GF-D8 (cell line): ENCODE measurements around the gene TFF1.

Experiments used
- DNase-seq: peaks from one replicate; lab custom pipeline; 2025; lab: John Stamatoyannopoulos, UW

TFF1 gene

DNA sequence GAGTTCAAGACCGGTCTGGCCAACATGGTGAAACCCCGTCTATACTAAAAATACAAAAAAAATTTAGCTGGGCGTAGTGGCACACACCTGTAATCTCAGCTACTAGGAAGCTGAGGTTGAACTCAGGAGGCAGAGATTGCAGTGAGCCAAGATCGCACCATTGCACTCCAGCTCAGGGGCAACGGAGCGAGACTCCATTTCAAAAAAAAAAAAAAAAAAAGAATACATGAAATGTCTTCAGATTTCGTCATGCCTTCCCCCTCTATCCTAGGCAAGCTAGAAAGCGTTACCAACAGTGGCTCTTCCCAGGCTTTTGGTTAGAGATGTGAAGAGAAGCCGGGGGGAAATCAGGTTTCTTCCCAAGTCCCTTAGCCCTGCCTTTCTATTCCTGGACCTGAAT is 3.6 kb downstream of the TFF1 start:
- DNase-seq, result no peak

DNA sequence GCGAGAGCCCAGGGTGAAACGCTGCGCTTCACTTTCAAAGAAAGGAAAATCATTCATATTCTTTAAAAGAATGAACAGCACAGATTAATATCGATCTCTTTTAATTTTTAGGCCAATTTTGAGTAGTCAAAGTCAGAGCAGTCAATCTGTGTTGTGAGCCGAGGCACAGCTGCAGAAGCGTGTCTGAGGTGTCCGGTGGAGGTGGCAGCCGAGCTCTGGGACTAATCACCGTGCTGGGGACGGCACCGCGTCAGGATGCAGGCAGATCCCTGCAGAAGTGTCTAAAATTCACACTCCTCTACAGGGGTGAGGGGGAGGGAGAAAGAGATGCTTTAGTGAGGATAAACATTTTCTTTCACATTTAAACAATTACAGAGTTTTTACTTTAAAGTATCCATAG is 4.1 kb downstream of the TFF1 start:
- no peak for DNase-seq

DNA sequence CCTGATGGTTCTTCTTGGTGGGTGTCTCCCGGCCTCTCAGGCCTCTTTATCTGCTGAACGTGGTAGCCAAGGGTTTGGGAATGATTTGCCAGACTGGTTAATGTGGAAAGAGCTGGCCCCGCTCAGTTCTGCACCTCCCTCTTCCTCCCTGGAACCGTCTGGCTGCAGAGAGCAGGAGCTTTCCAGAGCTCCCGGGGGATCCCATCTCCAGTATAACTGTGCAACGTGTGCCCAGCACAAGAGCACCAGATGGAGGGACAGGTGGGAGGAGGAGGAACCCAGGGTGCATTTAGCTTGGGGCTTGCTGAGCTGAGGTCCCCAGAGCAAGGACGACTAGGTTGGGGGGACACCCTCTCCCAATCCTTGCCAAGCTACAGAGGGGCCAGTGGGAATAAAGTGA is 5.0 kb downstream of the TFF1 start:
- DNase-seq, result no peak

DNA sequence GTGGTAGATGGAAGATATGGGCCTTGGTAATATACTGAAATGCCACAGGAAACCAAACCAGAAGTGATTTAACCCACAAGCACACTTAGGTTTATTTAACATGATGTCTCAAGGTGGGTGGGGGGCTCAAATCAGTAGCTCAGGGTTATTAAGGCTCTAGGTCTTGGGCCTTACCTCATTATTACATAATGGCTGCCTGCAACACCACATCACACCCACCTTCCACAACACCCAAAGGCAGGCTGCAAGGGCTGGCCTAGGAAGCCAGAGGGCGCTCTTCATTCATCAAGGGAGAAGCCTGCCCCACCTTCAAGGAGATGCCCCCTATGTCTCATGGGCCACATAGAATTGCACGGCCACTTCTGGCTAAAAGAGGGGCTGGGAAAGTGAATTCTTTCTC is 6.0 kb downstream of the TFF1 start:
- no peak for DNase-seq

DNA sequence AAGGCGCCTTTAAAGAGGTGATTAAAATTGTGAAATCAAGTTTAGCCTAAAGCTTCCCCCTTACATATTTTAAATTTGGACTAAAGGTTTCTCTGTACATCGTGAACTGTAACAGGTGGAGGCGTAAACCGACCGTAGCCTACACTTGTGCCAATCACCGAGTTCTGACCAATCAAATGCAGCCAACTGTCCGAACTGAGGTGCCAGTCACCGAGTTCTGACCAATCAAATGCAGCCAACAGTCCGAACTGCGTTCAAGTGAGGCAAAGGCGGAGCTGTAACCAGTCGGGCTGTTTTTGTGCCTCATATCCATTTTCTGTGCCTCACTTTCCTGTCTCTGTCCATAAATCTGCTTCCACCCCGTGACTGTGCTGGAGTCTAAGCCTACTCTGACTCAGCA is 7.4 kb downstream of the TFF1 start:
- DNase-seq, result no peak

DNA sequence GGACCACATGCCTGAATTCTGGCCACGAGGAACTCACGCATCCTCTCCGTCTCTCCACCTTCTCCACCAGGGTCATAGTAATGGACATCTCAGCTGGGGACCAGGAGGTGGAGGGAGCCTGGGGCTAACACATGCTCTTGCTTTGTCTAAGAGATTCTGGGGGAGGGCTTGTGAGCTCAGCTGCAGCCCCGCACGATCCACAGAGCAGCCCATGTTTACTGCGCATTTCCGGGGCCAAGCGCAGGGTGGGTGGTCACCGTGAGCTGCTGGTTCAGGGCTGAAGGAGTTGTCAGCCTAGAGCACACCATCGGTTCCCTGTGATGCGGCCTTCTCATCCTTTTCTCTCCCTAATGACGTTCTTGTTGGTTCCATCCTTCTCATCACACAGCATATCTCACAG is 8.1 kb downstream of the TFF1 start:
- DNase-seq, result no peak

DNA sequence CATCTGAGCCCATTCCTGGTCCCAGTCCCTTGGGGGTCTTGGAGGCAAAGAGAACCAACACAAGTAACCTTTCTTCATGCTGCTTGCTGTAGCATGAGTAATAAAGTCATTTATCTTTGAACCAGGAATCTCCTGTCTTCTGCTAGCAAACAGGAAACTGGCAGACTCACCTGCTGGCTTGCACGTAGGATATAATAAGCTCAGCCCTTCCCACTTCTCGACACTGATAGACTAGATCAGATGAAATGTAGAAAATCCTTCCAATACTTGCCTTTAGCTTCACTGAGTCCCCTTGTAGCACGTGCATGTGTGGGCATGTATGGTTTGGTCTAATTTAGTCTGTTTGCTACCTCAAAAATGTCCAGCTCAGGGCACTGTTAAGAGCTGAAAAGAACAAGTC is 9.0 kb downstream of the TFF1 start:
- DNase-seq, result no peak

DNA sequence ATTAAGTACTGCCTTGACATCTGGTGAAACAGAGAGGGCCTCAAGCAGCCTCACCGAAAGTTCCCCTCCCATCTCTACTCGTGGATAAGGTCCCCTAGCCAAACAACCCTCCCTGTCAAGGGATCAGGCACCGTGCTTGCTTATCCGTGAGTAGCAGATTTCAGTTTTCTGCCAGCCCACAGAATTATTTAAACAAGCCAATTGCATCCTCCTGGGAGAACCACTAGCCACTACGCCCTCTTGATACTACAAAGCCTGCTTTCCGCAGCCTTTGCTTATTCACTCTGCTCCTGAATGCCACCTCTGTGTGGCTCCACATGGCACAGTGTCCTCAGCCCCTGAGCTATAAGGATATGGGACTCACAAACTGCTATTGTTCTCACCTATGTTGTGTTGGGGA is 9.7 kb downstream of the TFF1 start:
- DNase-seq, result no peak

DNA sequence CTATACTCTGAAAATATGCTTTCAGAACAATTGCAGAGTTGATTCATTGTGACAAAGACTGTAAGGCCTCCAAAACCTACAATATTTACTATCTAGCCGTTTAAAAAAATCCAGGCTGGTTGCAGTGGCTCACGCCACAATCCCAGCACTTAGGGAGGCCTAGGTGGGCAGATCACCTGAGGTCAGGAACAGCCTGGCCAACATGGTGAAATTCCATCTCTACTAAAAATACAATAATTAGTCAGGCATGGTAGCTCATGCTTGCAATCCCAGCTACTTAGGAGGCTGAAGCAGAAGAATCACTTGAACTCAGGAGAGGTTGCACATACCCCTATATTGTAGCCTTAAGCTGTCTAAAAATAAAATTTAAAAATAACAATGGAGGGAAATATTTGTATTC is 10.3 kb downstream of the TFF1 start:
- no peak for DNase-seq

DNA sequence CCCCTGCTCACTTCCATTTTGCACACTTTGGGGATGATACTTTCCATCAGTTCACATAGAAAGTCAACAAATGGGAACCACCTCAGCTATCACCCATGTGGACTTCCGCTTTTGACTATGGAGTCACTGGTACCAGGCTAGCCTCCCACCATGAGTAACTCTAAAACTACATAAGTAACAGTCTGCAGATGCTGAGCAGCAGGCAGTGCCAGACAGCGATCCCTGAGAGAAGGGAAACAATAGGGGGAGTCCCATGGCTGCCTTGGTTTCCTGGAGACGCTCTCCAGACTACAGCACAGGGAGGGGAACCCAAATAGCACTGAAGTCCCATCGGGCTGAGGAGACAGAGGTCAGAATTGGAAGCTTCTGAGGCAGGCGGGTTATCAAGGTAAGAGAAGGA is 12.7 kb downstream of the TFF1 start:
- DNase-seq, result no peak

DNA sequence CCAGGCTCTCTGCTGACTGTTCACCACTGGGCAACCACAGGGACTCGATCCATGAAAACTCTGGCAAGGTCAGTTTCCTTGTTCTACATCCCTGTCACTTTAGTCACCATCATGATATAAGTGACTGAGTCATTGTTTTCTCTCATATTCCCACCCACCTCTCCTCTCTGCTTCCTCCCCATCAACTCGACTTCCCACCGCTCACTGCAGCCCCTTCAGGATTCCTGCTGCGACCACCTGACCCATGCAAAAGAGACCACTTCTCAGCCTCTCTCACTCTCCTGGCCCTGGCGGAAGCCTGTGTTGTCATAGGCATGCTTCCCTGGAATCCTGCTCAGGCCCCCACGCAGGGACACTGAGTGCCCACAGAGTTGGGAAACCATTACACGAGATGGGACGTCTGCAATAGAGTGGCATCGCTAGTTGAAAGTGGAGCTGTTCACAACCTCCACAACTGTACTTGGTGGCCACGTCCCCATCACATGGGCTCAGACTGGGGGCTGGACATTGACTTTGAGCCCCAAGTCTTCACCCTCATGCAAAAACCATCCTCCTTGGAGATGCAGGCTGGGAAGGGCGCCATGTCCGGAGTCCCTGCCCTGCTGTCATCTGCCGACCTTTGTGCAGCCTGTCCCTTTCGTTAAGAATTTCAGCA is 13.8 kb downstream of the TFF1 start:
- no peak for DNase-seq

DNA sequence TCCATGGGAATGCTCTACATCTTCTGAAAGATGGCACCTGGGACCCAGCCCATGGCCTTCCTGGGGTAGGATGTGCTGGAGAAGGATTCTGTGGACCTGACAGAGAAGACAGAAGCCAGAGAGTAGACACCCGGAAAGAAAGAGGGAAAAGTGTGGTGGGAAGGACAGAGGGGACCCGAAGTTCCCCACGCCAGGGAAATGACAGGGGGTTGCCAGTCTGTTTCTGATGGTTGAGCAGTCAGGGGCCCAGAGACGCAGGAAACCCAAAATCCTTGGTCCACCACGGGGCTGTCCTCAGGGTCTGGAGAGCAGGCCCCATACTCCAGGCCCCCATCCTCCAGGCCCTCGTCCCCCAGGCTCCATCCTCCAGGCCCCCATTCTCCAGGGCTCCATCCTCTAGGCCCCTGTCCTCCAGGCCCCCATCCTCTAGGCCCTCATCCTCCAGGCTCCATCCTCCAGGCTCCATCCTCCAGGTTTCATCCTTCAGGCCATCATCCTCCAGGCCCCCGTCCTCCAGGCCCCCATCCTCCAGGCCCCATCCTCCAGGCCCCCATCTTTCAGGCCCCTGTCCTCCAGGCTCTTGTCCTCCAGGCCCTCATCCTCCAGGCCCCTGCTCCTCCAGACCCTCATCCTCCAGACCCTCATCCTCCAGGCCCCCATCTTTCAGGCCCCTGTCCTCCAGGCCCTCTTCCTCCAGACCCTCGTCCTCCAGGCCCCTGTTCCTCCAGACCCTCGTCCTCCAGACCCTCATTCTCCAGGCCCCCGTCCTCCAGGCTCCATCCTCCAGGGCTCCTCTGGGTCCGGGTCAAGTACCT is 14.5 kb downstream of the TFF1 start:
- no peak for DNase-seq

DNA sequence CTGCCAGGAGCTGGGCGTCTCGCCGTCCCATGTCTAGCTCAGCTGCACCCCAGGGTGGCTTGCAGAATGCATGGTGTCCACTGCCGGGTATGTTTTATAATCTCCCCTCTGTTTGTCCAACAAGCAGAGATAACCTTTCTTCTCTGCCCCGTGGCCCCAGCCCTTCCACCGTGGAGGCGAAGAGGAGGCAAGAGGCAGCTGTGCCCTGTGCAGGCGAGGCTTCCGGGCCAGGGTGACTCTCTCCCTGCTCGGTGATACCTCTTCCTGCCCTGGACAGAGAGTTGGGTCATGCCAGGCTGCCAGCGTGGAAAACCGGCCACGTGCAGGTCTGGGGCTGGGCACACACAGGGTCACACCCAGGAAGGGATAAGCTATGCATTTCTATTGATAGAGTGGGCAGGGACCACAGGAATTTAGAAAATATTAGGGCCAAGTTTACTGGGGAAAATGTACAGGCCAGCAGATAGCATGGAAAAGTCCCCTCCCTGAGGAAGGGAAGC is 15.4 kb downstream of the TFF1 start, which contains the start of gene TFF2:
Gene TFF2 (minus strand): TSS at position 68 of the 500 bp plus-strand sequence. CDS start 37 bp downstream, at position 31.
- DNase-seq, result no peak

DNA sequence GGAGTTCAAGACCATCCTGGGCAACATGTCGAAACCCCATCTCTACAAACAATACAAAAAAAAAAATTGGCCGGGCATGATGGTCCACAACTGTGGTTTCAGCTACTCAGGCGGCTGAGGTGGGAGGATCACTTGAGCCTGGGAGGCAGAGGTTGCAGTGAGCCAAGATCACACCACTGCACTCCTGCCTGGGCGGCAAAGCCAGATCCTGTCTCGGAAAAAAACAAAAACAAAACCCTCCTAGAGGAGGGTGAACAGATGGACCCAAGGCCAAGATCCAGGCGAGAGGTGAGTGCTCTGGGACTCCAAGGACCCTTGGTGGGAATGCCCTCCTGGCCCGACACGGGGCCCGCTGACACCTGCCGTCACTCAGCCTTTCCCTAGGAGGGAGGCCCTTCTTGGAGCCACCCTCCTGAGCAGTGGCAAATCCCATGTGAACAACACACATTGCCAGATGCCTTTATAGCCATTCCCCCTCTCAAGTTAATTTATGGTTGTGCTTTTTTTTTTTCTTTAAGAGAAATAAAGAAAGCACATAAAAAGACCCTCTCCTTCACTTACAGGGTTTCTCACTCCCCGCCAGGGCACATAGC is 15.9 kb downstream of the TFF1 start:
- no peak for DNase-seq

DNA sequence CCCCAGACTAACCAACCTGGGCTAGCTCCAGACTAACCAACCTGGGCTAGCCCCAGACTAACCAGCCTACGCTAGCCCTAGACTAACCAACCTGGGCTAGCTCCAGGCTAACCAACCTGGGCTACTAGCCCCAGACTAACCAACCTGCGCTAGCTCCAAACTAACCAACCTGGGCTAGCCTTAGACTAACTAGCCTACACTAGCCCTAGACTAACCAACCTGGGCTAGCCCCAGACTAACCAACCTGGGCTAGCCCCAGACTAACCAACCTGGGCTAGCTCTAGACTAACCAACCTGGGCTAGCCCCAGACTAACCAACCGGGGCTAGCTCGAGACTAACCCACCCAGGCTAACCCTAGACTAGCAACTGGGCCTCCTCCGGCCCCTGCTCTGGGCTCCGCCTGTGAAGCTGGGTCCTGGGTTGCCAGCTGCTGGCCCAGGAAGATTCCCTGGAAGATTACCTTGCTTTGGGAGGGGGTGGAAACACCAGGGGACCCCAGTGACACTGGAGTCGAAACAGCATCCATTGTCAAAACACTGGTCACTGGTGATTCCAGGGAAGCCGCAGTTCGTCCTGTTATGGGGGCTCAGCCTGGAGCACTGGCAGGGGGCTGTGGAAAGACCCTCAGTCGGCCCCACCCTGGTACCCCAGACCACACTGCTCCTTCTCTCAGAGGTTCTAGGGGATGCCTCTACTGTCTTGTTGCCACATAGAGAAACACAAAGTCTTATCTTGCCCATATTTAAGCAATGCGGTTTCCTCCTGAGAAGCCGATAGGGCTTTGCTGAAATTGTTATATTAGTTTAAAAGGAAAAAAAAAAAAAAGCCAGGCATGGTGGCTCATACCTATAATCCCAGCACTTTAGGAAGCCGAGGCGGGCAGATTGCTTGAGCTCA is 16.7 kb downstream of the TFF1 start:
- DNase-seq, result no peak

DNA sequence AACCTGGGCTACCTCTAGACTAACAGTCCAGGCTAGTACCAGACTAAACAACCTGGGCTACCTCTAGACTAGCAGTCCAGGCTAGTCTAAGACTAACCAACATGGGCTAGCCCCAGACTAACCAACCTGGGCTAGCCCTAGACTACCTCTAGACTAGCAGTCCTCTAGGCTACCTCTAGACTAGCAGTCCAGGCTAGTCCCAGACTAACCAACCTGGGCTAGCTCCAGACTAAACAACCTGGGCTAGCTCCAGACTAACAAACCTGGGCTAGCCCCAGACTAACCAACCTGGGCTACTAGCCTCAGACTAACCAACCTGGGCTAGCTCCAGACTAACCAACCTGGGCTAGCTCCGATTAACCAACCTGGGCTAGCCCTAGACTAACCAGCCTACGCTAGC is 17.6 kb downstream of the TFF1 start:
- DNase-seq, result no peak

DNA sequence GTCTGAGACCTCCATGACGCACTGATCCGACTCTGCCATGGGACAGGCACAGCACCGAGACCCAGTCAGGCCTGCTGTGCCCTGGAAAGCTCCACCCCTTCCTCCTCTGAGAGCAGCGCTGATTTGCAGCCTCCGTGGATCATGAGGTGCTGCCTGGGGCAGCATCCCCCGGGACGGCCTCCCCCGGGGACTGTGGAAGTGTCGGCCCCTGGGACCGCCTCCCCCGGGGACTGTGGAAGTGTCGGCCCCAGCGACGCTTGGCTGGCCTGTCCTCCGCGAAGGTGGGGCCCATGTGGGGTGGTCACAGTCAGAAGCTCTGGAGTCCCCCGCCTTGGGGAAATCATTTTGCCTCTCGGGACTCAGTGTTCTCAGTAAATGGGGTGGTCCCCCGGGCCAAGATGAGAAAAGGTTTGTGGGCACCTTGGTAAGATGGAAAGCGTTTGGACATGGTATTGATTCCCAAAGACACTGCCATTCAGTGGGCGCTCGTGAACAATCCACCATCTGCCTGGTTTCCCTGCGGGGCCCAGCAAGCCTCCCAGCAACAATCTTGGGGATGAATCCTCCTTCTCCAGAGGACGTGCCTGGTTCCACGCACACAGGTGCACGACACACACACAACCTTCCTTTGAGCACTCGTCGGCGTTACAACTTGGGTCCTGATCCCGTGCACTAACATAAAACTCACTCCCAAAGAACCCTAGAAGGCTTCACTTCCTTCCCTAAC is 18.6 kb downstream of the TFF1 start:
- DNase-seq, result no peak

DNA sequence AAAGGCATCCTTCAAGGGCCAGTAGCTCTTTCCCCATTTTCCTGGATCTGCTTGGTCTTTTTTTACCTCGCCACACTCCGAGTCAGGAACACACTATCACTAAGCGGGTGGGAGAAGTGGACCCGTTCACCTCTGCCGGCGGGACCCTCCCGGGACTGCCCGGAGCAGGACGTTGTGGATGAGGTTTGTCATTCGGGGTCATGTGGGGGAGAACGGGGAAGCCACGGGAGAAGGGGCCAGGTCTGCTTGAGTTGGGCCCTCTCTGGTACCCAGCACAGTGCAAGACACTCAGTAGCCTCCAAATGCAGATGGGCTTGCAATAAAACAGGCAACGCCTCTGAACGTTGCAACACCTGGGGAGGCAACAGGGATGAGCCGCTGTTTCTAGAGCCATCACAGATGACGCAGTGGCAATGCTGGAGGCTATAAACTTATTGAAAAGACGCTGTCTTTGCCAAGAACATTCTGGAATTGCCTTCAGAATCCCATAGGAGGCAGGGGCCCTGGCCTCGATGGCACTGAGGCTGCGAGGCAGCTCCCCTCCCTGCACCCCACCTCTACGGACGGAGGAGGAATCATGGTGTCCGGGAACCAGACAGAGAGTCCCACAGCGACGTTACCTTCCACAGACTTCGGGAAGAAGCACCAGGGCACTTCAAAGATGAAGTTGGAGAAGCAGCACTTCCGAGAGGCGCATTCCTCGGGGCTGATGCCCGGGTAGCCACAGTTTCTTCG is 19.3 kb downstream of the TFF1 start:
- DNase-seq, result no peak

DNA sequence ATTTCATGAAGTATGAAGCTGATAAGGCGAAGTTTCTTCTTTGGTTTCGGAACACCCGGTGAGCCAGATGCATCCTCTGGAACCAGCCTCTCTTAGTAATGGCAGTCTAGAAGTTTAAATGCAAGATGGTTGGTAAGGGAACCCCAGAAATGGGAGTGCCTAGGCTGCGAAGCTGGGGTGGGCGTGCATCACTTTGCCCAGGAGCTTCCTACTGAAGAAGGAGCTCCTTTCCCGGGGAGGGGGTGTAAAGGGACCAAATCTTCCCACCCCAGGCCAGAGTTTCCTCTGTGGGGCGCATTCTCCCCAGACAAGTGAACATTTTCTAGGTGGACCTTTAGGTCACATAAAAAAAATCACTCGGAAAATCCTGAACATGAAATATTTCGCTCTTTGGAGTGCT is 19.9 kb downstream of the TFF1 start:
- DNase-seq, result no peak

DNA sequence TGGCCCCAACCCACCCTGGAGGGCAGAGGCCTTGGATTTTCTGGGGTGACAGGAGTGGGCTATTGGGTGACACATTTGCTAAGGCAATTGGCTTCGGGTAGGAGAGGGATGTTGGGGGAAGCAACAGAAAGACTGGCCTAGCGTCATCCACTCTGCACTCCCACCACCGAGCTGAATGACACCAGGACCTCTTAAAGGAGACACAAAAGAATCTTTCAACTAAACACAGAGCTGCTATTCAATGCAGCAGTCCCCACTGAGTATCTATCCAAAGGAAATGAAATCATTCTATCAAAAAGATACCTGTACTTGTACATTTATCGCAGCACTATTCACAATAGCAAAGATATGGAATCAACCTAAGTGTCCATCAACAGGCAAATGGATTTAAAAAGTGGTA is 21.7 kb downstream of the TFF1 start:
- no peak for DNase-seq
